Measurements from ENCODE around the gene BCAR3. TPM values are rescaled to one million over a fixed set of nuclear protein-coding genes. Genes with fewer than 3 reads are reported as not detected.
"Not testable (repeated sequence)": the region's sequence is repeated elsewhere in the genome, so short reads cannot be mapped to it uniquely, and the experiment has no call there.

Gene BCAR3
- total and polyA plus RNA-seq, 2 donors from 2014 or later = 25.4 to 28.4 TPM

DNA sequence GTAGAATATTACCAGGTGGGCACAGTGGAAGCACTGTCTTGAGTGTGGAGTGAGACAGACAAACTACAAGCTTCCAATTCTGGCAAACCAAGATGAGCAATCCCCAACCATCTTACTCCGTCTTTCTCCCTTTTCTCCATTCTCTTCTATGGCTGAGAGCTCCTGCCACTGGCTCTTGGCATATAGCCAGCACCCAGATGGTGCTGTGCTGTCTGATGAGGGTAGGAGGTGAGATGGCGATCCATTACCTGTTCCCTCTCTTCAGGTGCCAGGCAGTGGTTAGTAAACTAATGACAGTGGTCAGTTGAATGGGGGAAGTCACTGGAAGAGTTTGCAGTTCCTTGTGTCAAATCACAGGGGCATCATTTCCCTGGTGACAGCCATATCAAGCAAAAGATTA is 125.3 kb downstream of the BCAR3 start:
- Histone ChIP-seq H3K27me3 (ENCODE audit: control insufficient read depth, insufficient read depth, low read length) (no peaks in the 10 kb centered on the region), H3K9me3 (ENCODE audit: control insufficient read depth in 2 of 3, insufficient read depth in 1 of 3, low read length in 3 of 3) (no peaks in the 10 kb centered on the region), H3K27ac (ENCODE audit: low read depth in 2 of 2, low read length in 2 of 2) (peak overlapping the region in 1 of 2 donors; percentile 29), H3K36me3 (ENCODE audit: control insufficient read depth in 2 of 3, insufficient read depth in 3 of 3, low read length in 3 of 3) (peaks cover 3 to 9% (median 8%) of the 10 kb centered on the region in 3 donors), H3K4me1 (ENCODE audit: control insufficient read depth in 2 of 3, insufficient read depth in 2 of 3, low read depth in 1 of 3, low read length in 3 of 3) (peaks cover 0 to 27% (median 11%) of the 10 kb centered on the region in 3 donors), H3K9ac (ENCODE audit: low read length in 3 of 3) (no peak overlapping the region), H3K4me3 (ENCODE audit: low read length in 3 of 3) (no peak overlapping the region)
- DNase-seq (no peak), FAIRE-seq (no peak)
- TF ChIP-seq, protein P1, sequence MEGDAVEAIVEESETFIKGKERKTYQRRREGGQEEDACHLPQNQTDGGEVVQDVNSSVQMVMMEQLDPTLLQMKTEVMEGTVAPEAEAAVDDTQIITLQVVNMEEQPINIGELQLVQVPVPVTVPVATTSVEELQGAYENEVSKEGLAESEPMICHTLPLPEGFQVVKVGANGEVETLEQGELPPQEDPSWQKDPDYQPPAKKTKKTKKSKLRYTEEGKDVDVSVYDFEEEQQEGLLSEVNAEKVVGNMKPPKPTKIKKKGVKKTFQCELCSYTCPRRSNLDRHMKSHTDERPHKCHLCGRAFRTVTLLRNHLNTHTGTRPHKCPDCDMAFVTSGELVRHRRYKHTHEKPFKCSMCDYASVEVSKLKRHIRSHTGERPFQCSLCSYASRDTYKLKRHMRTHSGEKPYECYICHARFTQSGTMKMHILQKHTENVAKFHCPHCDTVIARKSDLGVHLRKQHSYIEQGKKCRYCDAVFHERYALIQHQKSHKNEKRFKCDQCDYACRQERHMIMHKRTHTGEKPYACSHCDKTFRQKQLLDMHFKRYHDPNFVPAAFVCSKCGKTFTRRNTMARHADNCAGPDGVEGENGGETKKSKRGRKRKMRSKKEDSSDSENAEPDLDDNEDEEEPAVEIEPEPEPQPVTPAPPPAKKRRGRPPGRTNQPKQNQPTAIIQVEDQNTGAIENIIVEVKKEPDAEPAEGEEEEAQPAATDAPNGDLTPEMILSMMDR (IDR thresholded peaks at IDR 0.05; ENCODE audit: borderline replicate concordance, extremely low read depth, insufficient read depth) = no peak
- intact Hi-C loops (cut with DNase I) = no loop called here

DNA sequence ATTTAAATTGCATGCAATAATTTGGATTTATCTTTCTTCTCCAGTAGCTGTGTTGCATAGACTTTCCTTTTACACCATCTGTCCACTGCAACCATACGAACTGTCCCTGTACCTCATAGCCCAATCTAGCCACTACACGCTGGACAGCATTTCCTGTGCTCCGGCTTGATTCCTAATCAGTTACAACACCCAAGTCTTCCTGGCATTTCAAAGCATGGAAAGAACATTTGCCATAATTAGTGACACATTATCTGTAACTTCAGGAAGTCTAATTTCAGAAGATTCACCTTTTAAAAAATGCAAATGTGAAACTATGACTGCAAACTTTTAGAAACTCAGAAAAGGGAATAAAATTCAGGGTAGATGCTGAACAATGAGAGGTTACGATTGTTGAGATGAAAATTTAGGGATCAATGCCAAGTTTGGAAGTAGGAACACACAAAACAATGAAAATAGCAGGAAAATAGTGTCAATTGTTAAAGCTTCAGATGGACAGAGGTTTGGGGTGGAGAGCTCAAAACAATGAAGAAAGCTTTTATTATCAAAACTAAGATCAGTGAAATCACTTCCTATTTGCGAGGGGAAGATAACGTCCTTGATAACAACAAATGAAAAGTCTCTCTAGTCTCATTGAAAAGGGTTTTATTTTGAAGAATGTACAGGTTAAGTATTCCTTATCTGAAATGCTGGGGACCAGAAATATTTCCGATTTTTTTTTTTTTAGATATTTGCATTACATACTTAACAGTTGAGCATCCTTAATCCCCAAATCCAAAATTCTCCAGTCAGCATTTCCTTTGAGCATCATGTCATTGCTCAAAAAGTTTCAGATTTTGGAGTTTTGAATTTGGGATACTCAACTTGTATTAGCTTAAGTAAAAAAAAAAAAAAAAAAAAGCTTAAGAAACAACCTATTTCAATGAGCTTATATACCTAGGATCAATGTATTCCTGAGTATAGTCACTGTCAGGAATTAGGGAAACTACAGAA is 126.5 kb downstream of the BCAR3 start:
- H3K36me3 ChIP-seq (ENCODE audit: control insufficient read depth in 2 of 3, insufficient read depth in 3 of 3, low read length in 3 of 3) = peaks cover 4 to 19% (median 6%) of the 10 kb centered on the region in 3 donors
- no peak for FAIRE-seq

DNA sequence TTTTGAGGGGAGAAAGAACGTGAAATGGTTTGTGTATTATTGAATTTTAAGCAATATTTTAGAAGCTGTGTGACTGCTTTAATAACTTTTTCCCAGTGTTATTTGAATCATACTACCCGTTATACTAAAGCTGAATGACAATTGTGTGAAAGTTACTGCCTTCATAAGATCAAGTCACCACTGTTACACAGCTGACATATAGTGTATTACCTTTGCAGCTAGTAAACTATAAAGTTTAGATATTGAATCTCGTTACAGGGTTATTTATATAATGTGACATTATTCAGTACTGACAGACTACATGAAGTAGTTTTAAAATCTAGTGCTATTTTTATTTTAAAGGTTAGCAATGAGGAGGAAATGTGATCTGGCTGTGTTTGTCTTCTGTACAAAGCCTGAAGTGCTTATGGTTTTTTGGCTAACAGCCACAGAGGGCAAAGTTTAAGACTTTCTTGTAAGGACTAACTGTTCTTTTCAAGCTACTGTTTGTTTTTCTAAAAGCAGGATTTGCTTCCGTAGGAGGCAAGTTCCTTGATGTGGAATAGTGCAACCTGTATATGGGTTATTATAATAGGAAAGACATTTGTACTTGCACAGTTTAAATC is 127.6 kb downstream of the BCAR3 start:
- peak overlapping the region; percentile 18 to 47 for H3K27ac ChIP-seq (ENCODE audit: low read depth in 2 of 2, low read length in 2 of 2)
- peak in 2 of 5 donors; percentile 81 to 93 for DNase-seq
- peaks cover 0 to 27% (median 11%) of the 10 kb centered on the region in 3 donors for H3K4me1 ChIP-seq (ENCODE audit: control insufficient read depth in 2 of 3, insufficient read depth in 2 of 3, low read depth in 1 of 3, low read length in 3 of 3)
- H3K27me3 ChIP-seq (ENCODE audit: control insufficient read depth, insufficient read depth, low read length); intact Hi-C loops (cut with DNase I); H3K9ac ChIP-seq (ENCODE audit: low read length in 3 of 3); H3K9me3 ChIP-seq (ENCODE audit: control insufficient read depth in 2 of 3, insufficient read depth in 1 of 3, low read length in 3 of 3): not testable (repeated sequence)
- peak; percentile 98 for FAIRE-seq
- H3K36me3 ChIP-seq (ENCODE audit: control insufficient read depth in 2 of 3, insufficient read depth in 3 of 3, low read length in 3 of 3) = peaks cover 6 to 22% (median 9%) of the 10 kb centered on the region in 3 donors
- H3K4me3 ChIP-seq (ENCODE audit: low read length in 3 of 3) = peak overlapping the region in 1 of 3 donors; percentile 12

More for the DNA sequence above, 126.5 kb downstream of the BCAR3 start:
- H3K4me1 ChIP-seq (ENCODE audit: control insufficient read depth in 2 of 3, insufficient read depth in 2 of 3, low read depth in 1 of 3, low read length in 3 of 3) = peaks cover 0 to 27% (median 11%) of the 10 kb centered on the region in 3 donors
- no peaks in the 10 kb centered on the region for H3K9me3 ChIP-seq (ENCODE audit: control insufficient read depth in 2 of 3, insufficient read depth in 1 of 3, low read length in 3 of 3)
- DNase-seq = no peak
- TF ChIP-seq, protein P1 (IDR thresholded peaks at IDR 0.05; ENCODE audit: borderline replicate concordance, extremely low read depth, insufficient read depth) = no peak
- no peaks in the 10 kb centered on the region for H3K27me3 ChIP-seq (ENCODE audit: control insufficient read depth, insufficient read depth, low read length)
- intact Hi-C loops (cut with DNase I) = no loop called here
- H3K9ac ChIP-seq (ENCODE audit: low read length in 3 of 3) = no peak overlapping the region
- H3K4me3 ChIP-seq (ENCODE audit: low read length in 3 of 3) = peak overlapping the region in 1 of 3 donors; percentile 12
- H3K27ac ChIP-seq (ENCODE audit: low read depth in 2 of 2, low read length in 2 of 2) = peak overlapping the region in 1 of 2 donors; percentile 7

Measured in kidney (tissue), 14 donors.